GM21717 (cell line): ENCODE data around the gene SCAMP4.
"Not testable (repeated sequence)": the region's sequence is repeated elsewhere in the genome, so short reads cannot be mapped to it uniquely, and the experiment has no call there.

Experiments used
- ATAC-seq: cut with Tn5 transposase; IDR thresholded peaks from one replicate; pipeline ENCODE4 v1.9.1; 2021; ENCODE audit warnings: mild to moderate bottlenecking, moderate library complexity; ENCODE audit not compliant: unreplicated experiment

SCAMP4 gene

DNA sequence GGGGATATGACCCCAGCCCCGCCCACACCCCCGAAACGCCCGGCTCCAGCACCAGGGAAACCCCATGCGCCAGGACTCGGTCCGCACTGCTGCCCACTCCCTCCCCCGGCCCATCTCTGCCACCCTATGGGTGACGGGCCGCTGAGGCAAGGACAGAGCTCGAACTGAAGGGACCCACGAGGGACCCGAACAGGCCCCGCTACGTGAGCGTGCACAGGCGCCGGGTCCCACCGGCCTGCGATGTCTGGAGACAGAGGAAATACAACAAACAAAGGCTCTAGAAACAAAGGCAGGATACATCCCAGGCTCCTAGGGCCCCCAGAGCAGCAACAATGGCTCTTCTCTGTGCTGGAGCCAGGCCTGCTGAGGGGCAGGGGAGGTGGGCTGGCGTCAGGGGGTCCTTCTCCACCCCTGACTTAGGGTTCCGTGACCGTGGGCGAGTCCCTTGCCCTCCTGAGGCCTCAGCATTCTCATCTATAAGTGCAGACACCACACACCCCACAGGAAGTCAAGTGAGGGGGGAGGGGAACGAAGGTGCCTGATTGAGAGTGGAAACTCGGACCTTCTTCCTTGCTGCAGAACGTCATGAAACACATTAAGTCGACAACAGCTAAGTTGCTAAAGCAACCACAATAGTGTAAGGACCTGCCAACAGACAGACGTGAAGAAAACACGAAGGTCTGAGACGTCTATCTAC is 23.0 kb upstream of the SCAMP4 start:
- ATAC-seq, result no peak

DNA sequence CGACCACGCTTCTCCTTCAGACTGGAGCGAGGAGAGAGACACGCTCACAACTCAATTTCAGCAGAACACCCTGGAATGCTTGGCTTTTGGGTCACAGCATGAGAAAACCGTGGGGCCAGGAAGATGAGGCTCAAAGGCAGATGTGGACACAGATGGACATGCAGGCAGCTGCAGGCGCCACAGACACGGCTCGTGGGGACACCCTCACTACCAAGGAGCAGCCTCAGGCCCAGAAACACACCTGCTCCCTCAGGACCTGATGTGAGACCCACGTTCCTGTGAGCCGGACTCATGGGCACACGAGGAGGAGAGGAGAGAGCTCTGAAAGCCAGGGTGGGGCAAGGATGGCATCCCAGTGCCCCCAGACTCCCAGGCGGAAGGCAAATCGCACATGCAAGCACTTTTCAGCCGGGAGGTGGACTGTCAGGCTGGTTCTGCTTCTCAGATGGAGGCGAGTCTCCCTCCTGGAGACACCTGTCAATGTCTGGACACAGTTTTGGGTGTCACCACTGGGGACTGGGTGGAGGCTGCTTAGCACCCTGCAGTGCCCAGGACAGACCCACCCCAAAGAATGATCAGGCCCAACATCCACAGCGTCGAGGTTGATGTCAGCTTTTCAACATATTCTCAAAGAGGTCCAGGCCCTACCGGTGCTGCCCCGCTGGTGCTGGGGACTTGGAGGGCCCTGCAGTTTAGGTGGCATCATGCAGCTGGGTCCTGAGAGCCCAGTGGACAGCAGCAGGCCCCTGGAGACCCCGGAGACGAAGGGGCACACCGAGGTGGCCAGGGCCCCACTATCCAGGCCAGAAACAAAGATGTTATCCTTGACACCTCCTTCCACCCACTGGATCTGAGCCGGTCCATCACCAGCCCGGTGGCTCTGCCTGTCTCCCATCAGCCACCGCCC is 22.2 kb upstream of the SCAMP4 start:
- no peak for ATAC-seq

DNA sequence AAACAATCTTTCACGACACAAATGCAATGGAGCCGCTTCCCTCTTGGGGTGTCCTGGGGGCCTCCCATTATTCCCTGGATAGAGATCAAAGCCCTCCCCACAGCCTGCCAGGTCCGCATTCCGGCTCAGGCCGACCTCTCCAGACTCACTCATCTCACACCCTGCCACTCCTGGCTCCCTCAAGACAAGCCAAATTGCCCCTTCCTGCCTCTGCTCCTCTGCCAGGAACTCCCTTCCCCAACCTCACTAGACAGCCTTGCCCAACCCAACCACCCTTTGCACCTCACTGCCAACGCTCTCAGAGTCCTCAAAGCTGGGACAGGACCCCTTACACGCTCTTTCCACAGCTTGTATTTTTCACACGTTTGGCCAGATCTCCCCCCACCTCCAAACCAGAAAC is 21.4 kb upstream of the SCAMP4 start:
- no peak for ATAC-seq

DNA sequence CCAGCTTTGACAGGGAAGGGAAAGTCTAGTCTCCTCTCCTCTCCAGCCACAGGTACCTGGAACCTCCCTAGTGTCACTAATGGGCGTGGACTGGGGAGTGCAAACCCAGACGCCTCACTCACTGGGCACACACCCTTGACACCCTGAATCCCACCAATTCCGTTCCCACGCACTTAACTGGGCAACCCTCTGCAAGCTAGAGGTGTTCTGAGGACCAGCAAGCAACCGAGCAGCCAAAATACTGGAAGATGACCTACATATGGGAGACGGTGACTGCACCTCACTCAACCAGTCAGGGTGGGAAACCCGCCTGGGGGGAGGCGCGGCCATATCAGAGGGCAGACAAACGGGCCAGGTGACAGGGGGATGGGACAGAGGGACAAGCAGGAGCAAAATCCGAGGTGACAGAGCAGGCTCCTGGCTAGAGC is 20.9 kb upstream of the SCAMP4 start:
- no peak for ATAC-seq

DNA sequence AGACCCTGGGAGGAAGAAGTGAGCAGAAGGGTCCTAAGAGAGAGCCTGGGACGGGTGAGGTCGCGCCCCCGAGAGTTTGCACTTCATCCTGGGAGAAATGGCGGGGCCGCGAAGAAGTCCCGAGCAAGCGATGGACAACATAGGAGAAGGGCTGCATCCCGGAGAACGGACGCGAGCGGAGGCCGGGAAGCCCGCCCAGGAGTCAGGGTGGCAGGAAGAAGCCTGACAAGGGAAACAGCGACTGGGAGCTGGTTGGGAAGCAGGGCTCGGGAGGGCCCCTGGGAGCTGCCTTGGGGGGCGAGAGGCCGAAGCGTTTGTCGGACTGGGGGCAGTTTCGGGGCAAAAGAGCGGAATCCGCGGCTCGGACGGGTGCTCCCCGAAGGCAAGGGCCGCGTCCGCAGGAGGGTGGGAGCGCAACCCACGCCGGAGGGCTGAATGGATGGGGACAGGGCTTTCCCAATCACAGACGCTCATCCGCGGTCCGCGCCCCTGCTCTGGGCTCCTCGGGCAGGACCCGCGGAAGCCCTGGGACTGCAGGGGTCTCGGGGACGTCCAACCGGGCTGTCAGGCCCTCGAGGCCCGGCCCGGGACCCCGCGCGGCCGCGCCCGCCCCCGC is 20.4 kb upstream of the SCAMP4 start:
- ATAC-seq, result no peak

DNA sequence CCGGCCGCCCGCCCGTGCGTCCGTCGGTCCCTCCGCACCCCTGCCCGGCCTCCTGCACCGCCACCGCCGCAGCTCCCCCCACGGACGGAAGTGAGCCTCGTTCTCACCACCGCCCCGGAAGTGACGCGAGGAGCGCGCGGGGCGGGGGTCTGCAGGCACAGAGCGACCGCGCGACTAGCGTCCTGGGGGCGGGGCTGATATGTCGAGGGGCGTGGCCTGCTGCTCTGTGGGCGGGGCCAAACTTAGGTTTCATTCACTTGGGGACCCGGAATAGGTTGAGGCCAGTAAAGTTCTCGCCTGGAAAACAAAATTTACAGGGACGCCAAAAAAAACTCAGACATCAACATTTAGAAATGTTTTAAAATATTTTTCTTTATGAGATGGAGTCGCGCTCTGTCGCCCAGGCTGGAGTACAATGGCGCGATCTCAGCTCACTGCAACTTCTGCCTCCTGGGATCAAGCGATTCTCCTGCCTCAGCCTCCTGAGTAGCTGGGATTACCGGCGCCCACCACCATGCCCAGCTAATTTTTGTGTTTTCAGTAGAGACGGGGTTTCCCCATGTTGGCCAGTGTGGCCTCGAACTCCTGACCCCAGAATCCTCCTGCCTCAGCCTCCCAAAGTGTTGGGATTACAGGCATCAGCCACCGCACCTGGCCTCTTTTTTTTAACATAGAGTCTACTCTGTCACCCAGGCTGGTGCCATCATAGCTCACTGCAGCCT is 19.6 kb upstream of the SCAMP4 start, which contains the start of gene ABHD17A:
Gene ABHD17A, minus strand, starts transcription at position 99 of the 722 bp plus-strand sequence. CDS start 3,930 bp downstream, outside the sequence.
- ATAC-seq, result peak; percentile 49

DNA sequence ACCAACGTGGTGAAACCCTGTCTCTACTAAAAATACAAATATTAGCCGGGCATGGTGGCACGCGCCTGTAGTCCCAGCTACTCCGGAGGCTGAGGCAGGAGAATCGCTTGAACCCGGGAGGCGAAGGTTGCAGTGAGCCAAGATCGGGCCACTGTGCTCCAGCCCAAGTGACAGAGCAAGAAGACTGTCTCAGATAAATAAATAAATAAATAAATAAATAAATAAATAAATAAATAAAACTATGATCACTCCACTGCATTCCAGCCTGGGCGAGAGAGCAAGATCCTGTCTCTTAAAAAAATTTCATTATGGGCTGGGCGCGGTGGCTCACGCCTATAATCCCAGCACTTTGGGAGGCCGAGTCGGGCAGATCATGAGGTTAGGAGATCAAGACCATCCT is 18.8 kb upstream of the SCAMP4 start:
- ATAC-seq, result not testable (repeated sequence)

DNA sequence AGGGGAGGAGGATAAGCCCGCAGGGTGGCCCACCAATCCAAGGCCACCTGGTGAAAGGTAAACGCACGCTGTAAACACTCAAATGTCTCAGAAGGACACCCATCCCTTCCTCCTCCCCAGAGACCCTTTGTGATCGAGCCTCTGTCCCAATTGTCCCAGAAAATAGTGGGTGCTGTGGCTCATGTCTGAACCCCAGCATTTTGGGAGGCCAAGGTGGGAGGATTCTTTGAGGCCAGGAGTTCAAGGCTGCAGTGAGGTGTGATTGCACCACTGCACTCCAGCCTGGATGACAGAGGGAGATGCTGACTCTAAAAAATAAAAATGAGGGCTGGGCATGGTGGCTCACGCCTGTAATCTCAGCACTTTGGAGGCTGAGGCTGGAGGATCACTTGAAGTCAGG is 16.8 kb upstream of the SCAMP4 start:
- ATAC-seq, result no peak

DNA sequence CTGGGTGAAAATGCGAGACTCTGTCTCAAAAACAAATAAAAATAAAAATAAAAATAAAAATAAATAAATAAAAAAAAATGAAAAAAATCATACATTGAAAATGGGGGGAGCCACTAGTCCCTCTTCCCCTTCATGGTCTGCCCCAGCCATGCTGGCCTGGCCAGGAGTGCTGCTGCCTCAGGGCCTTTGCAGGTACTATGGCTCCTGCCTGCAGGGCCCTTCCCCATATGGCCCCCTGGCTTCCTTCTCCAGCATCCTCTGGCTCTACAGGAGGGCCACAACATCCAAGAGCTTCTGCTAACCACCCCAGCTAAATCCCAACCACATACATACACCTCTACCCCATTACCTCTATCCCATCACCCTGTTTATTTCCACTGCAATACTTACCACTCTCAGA is 15.3 kb upstream of the SCAMP4 start:
- no peak for ATAC-seq

DNA sequence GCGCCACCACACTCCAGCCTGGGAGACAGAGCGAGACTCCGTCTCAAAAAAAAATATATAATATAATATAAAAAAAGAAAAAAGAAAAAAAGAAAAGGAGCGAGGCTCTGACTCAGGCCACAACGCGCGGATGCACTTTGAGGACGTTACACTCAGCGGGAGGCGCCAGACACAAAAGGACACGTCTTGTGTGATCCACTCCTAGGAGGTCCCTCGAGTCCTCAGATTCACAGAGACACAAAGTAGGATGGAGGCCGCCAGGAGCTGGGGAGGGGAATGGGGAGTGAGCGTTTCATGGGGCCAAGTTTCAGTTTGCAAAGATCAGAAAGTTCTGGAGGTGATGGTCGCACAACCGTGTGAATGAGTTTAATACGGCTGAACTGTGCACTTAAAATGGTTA is 11.4 kb upstream of the SCAMP4 start:
- no peak for ATAC-seq

DNA sequence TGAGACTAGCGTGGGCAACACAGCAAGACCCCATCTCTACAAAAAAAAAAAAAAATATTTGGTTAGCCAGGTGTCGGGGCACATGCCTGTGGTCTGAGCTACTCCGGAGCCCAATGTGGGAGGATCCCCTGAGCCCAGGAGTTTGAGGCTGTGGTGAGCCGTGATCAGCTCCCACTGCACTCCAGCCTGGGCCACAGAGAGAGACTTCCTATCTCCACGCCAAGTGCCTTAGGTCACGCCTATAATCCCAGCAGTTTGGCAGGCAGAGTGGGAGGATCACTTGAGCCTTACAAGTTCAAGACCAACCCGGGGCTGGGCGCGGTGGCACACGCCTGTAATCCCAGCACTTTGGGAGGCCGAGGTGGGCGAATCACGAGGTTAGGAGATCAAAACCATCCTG is 8.7 kb upstream of the SCAMP4 start:
- no peak for ATAC-seq

DNA sequence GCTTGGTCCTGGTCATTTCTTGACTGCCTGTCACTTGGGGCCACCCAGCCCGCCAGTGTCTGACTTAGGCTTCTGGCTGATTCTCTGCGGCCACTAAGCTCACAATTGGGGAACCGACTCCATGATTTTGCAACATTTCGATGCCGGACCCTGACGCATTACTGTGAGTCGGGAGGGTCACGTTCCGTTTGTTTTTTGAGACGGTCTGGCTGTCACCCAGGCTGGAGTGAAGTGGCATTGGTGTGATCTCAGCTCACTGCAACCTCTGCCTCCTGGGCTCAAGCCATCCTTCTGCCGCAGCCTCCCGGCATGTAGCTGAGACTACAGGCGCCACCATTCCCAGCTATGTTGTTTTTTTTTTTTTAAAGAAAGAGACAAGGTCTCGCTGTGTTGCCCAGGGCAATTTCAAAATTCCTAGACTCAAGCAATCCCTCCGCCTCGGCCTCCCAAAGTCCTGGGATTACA is 3.2 kb upstream of the SCAMP4 start:
- ATAC-seq, result no peak

DNA sequence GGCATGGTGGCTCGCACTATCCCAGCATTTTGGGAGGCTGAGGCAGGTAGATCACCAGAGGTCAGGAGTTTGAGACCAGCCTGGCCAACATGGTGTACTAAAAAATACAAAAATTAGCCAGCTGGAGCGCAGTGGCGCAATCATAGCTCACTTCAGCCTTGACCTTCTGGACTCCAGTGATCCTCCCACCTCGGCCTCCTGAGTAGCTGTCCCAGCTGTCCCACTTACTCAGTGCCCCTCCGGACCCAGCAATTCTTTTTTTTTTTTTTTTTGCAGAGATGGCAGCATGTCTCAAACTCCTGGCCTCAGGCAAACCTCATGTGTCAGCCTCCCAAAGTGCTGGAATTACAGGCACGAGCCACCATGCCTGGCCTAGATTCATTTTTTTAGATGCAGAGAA is 2.3 kb upstream of the SCAMP4 start:
- no peak for ATAC-seq

DNA sequence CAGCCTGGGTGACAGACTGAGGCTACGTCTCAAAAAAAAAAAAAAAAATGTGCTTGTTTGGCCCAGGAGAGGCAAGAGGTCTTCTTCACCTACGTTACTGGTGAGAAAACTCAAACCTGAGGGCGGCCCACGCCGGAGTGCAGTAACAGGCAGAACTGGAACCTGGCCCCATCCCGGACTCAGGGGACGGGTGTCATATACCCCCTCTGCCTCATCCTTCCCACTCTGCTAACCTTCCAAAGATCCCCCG is 414 bp upstream of the SCAMP4 start:
- ATAC-seq, result no peak

DNA sequence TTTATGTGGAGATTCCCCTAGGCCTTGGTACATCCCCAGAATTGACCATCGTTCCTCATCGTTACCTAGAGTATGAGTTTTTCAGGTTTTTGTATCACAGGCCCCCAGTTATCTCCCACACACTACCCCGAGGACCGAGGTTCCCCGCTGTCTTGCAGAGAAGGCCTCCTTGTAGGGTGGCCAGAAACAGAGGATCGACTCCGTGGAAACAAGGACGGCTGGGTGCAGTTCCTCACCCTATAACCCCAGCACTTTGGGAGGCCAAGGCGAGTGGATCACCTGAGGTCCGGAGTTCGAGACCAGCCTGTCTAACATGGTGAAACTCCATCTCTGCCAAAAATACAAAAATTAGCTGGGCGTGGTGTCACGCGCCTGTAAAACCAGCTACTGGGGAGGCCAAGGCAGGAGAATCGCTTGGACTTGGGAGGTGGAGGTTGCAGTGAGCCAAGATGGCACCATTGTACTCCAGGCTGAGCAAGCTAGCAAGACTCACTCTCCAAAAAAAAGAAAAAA is 720 bp downstream of the SCAMP4 start:
- ATAC-seq, result no peak

DNA sequence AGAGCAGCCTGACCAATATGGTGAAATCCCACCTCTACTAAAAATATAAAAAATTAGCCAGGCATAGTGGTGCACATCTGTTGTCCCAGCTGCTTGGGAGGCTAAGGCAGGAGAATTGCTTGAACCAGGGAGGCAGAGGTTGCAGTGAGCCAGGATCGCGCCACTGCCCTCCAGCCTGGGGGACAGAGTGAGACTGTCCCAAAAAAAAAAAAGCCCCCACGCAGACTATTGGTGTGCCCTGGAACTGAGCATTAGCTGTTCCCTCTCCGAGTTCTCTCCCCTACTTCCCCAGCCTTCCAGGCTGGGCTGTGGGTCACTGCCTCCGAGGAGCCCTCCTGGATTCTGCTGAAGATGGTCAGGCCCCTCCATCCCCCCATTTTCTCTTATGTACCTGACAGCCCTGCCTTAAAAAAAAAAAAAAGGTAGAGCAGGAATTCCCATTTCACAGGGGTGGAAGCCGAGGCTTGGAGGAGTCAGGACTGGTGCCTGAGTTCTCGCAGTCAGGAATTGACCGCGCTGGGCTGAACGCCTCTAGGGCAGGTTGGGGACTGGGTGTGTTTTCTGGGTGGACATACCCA is 1.9 kb downstream of the SCAMP4 start:
- no peak for ATAC-seq

DNA sequence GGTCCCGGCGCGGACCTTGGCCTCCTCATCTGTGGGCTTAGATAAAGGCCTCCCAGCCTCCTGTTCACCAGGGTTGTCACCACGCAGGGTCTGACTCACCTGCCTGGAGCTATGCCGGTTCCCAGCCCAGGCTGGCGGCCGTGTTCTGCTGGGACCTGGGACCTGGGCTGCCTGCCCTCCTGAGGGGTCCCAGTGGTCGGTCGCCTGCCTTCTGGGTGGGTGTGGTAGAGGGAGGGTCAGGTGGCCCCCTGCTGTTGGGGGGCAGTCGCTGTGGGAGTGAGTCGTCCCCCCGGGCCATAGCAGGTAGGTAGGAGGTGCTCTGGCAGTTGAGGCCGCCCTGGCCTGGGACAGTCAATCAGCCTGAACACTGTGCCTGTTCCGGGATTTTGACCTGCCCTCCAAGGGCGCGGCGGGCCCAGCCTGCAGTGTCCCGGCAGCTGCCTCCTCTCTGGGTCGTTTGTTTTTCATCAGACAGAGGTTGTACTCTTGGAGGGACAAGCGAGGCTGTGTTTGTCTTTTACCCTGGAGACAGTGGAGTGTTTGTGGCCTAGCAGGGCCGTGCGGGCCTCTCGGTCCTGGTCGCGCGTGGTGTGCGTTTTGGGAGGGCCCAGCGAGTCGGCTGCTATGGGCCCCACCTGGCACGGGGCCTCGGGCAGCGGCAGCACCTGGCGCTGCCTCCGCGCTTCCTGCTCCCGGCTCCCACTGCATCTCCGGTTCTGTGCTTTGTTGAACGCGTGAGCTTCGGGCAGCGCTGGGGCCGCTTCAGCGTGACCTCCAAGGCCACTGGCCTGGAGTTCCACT is 2.6 kb downstream of the SCAMP4 start:
- ATAC-seq, result no peak

DNA sequence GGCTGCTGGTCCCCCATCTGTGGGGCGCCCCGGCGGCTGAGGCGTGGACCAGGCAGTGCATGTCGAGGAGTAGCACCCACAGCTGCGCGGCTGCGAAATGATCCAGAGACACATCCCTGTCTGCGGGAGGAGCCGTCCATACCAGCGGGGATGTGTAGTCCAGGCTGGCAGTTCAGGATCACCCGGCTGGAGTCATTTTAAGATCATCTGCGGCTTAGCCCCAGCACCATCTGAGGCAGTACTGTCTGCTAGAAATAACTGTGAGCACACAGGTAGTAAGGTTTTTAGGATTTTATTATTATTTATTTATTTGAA is 3.1 kb downstream of the SCAMP4 start:
- ATAC-seq, result no peak

DNA sequence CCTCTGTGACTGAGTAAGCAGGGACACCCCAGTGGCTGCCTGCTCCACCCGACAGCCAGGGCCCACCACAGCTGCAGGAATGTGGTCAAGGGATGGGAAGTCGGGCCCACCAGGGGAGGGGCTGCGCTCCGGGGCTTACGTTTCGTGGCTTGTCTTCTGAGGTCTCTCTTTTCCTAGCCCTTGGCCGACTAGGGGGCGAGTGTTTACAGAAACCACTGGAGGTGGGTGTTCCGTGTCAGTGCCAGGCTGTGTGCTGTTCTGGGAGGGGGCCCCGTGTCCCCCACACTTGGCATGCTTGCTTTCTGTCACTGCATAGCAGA is 4.5 kb downstream of the SCAMP4 start:
- ATAC-seq, result no peak

DNA sequence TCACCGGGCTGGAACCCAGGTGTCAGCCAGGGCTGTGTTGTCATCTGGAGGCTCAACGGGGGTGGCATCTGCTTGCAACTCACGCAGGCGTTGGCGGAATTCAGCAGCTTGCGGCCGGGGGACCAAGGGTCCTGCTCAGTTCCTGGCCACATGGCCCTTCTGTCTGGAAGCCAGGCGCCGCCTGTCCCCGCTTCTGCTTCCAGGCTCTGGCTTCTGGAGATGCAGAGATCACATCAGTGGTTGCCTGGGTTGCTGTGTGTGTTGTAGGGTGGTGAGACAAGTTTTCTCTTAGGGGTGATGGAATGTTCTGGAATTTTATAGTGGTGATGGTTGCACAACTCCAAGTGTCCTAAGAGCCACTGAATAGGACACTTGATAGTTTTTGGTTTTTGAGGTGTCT is 5.0 kb downstream of the SCAMP4 start:
- ATAC-seq, result no peak
